ENCODE data around the gene ANKRD53. TPM values are rescaled to one million over a fixed set of nuclear protein-coding genes. Genes with fewer than 3 reads are reported as not detected.
"Not testable (repeated sequence)": the region's sequence is repeated elsewhere in the genome, so short reads cannot be mapped to it uniquely, and the experiment has no call there.

ANKRD53 gene
- total RNA-seq, 5 donors from 2014 or later (not counting 1 experiment from before 2014, with no cell fraction given) = 0.20 to 0.88 (median 0.45) TPM; not detected in 1

- H3K9me3 Mint-ChIP-seq; ATAC-seq (replicated peaks in 1 of 4); POLR2A ChIA-PET; H3K4me3 Mint-ChIP-seq; DNase-seq; H3K4me1 Mint-ChIP-seq; H3K36me3 Mint-ChIP-seq; H3K27ac ChIP-seq (ENCODE audit: low read length); H3K9me3 ChIP-seq; H3K27me3 Mint-ChIP-seq; H3K36me3 ChIP-seq (ENCODE audit: control insufficient read depth in 2 of 2, extremely low read depth in 1 of 2, insufficient read depth in 1 of 2, low read length in 1 of 2); H3K27me3 ChIP-seq (replicated peaks in 1 of 2; ENCODE audit: control insufficient read depth in 2 of 2, extremely low read depth in 1 of 2, insufficient read depth in 2 of 2, low read length in 1 of 2); H3K27ac Mint-ChIP-seq; H3K4me3 ChIP-seq (ENCODE audit: control insufficient read depth in 1 of 2, extremely low read depth in 1 of 2, low read length in 1 of 2); H3K4me1 ChIP-seq (ENCODE audit: control insufficient read depth in 1 of 2, extremely low read depth in 1 of 2, insufficient read depth in 2 of 2, low read length in 2 of 2): not testable (repeated sequence)
- no CpG with 5 or more reads among the region's 6 CpGs for WGBS (ENCODE audit: insufficient coverage)
- CTCF ChIA-PET = interaction anchor here in 1 of 2 donors (0.6 kb wide), 1 partner anchor 634 kb away, joined by 7 read pairs; no protein-coding TSS in a partner anchor
Measured at GRCh38 chr2:71019989-71020388, 41.6 kb downstream of the ANKRD53 start.

- WGBS (ENCODE audit: insufficient coverage) = 85% methylated on average over 11 of the region's 14 CpGs
- H3K4me3 Mint-ChIP-seq; H3K36me3 Mint-ChIP-seq; H3K27me3 ChIP-seq (replicated peaks in 1 of 2; ENCODE audit: control insufficient read depth in 2 of 2, extremely low read depth in 1 of 2, insufficient read depth in 2 of 2, low read length in 1 of 2); H3K4me1 Mint-ChIP-seq; H3K27me3 Mint-ChIP-seq; DNase-seq; POLR2A ChIA-PET; H3K27ac ChIP-seq (ENCODE audit: low read length); H3K36me3 ChIP-seq (ENCODE audit: control insufficient read depth in 2 of 2, extremely low read depth in 1 of 2, insufficient read depth in 1 of 2, low read length in 1 of 2); ATAC-seq (replicated peaks in 1 of 4); H3K4me3 ChIP-seq (ENCODE audit: control insufficient read depth in 1 of 2, extremely low read depth in 1 of 2, low read length in 1 of 2); H3K4me1 ChIP-seq (ENCODE audit: control insufficient read depth in 1 of 2, extremely low read depth in 1 of 2, insufficient read depth in 2 of 2, low read length in 2 of 2); H3K27ac Mint-ChIP-seq; H3K9me3 Mint-ChIP-seq; H3K9me3 ChIP-seq: not testable (repeated sequence)
- CTCF ChIA-PET = interaction anchor here in 1 of 2 donors (0.6 kb wide), 1 partner anchor 57 kb away, joined by 5 read pairs; no protein-coding TSS in a partner anchor
Measured at GRCh38 chr2:71021394-71021793, 43.0 kb downstream of the ANKRD53 start.

- H3K36me3 Mint-ChIP-seq; H3K4me1 Mint-ChIP-seq; POLR2A ChIA-PET; H3K27me3 ChIP-seq (replicated peaks in 1 of 2; ENCODE audit: control insufficient read depth in 2 of 2, extremely low read depth in 1 of 2, insufficient read depth in 2 of 2, low read length in 1 of 2); H3K27ac ChIP-seq (ENCODE audit: low read length); H3K9me3 Mint-ChIP-seq; H3K27me3 Mint-ChIP-seq; H3K9me3 ChIP-seq; H3K4me3 Mint-ChIP-seq; H3K4me1 ChIP-seq (ENCODE audit: control insufficient read depth in 1 of 2, extremely low read depth in 1 of 2, insufficient read depth in 2 of 2, low read length in 2 of 2); ATAC-seq (replicated peaks in 1 of 4); H3K36me3 ChIP-seq (ENCODE audit: control insufficient read depth in 2 of 2, extremely low read depth in 1 of 2, insufficient read depth in 1 of 2, low read length in 1 of 2); H3K4me3 ChIP-seq (ENCODE audit: control insufficient read depth in 1 of 2, extremely low read depth in 1 of 2, low read length in 1 of 2): not testable (repeated sequence)
- peak overlapping the region; percentile 56 to 74 for H3K27ac Mint-ChIP-seq
- CTCF ChIA-PET = interaction anchor here in 1 of 2 donors (0.9 kb wide), 1 partner anchor 44 kb away, joined by 3 read pairs; the partner anchor contains the start of gene NAGK
- peak; percentile 26 to 66 (median 47) for DNase-seq
- 62% methylated on average over 9 of the region's 15 CpGs for WGBS (ENCODE audit: insufficient coverage)
Measured at GRCh38 chr2:71023553-71024243, 45.3 kb downstream of the ANKRD53 start.

Other genes with a start within 250 kb of the ANKRD53 start
- 1 to 10 TPM; 4.7 to 7.9 (median 7.1) TPM for gene ADD2, start 210.4 kb upstream of the ANKRD53 start, total RNA-seq
- not detected for gene FIGLA, start 188.0 kb upstream of the ANKRD53 start, total RNA-seq
- not detected for gene CLEC4F, start 158.0 kb upstream of the ANKRD53 start, total RNA-seq
- gene CD207, start 142.8 kb upstream of the ANKRD53 start, total RNA-seq = not detected
- not detected for gene VAX2, start 78.1 kb upstream of the ANKRD53 start, total RNA-seq
- gene ATP6V1B1, start 42.7 kb upstream of the ANKRD53 start, total RNA-seq = not detected
- 10 to 100 TPM; 35.9 to 60.3 (median 48.1) TPM for gene TEX261, start 16.2 kb downstream of the ANKRD53 start, total RNA-seq
- gene NAGK, start 90.0 kb downstream of the ANKRD53 start, total RNA-seq = 100 to 1,000 TPM in 3 of 5 donors, 10 to 100 TPM in 2; 89.8 to 124 (median 111) TPM
- gene MCEE, start 151.6 kb downstream of the ANKRD53 start, total RNA-seq = 10 to 100 TPM; 13.7 to 22.4 (median 19.5) TPM
- 10 to 100 TPM; 34.8 to 49.6 (median 39.9) TPM for gene MPHOSPH10, start 152.0 kb downstream of the ANKRD53 start, total RNA-seq
- 10 to 100 TPM in 1 of 5 donors, 1 to 10 TPM in 4; 4.8 to 10.1 (median 8.4) TPM for gene PAIP2B, start 248.5 kb downstream of the ANKRD53 start, total RNA-seq

Measured in T-cell (primary cell).